K562 (cell line): ENCODE data around the gene LAMA4. TPM values are rescaled to one million over a fixed set of nuclear protein-coding genes. Genes with fewer than 3 reads are reported as not detected.

Source experiments
- ATAC-seq: fragments of 200-7000 bp; cut with Tn5 transposase; 3 replicates; pipeline ENCODE4 v1.9.1; 2020; ENCODE audit warnings: moderate library complexity
- BruUV-seq: library from RNA; stranded (reverse); fragments of 400-500 nt; replicated peaks from 2 replicates; lab custom pipeline; 2021; lab: Mats Ljungman, UMichigan
- CTCF ChIA-PET: fragments of 300-600 bp; formaldehyde crosslinking; extraction: SDS; loops from one replicate; lab custom pipeline; 2021; ENCODE audit warnings: low intra/inter-chr PET ratio; lab: Yijun Ruan, JAX
- POLR2A ChIA-PET: fragments of 300-600, 350-650 bp; sonication (Branson Sonifier 250); formaldehyde crosslinking; extraction: SDS; loops from one replicate; lab custom pipeline; 2021; ENCODE audit warnings: antibody characterized with exemption, inconsistent platforms; lab: Yijun Ruan, JAX
- DNase-seq, 4 experiments: peaks; one replicate each; pipeline versions ENCODE4 v3.0.0 to v3.0.0-alpha.2; 2011 to 2018; ENCODE audit warnings: low spot score in 3 of 4, mixed read lengths in 3 of 4; ENCODE audit errors: extremely low read depth in 1 of 4
- FAIRE-seq: peaks from 2 replicates; lab custom pipeline; 2011; peaks lifted over from hg19 to GRCh38; lab: Jason Lieb, UNC
- H2AFZ ChIP-seq: 2 replicates; pipeline ENCODE4 v1.6.0; 2011; ENCODE audit warnings: low read depth, low read length, control low read depth, inconsistent platforms
- H3K27ac ChIP-seq: fragments of 200-600 bp; 3 replicates; pipeline ENCODE4 v1.8.0; 2011; ENCODE audit warnings: low read depth, mild to moderate bottlenecking, control low read depth, inconsistent platforms, low read length, moderate library complexity, mixed read lengths; ENCODE audit errors: extremely low read depth
- H3K27me3 ChIP-seq, 2 experiments: fragments of 300-600 bp in 1 of 2; 2 replicates in 1 of 2; 3 replicates in 1 of 2; pipeline versions ENCODE4 v1.6.0 to v1.8.0; 2011; ENCODE audit warnings: inconsistent platforms in 2 of 2, low read length in 2 of 2, mild to moderate bottlenecking in 1 of 2, mixed read lengths in 1 of 2, moderate library complexity in 1 of 2; ENCODE audit not compliant: control insufficient read depth in 2 of 2, insufficient read depth in 2 of 2
- H3K36me3 ChIP-seq: fragments of 300-600 bp; 3 replicates; pipeline ENCODE4 v1.8.0; 2011; ENCODE audit warnings: mild to moderate bottlenecking, low read length, inconsistent platforms; ENCODE audit not compliant: control insufficient read depth, insufficient read depth
- H3K4me1 ChIP-seq, 2 experiments: fragments of 200-600 bp in 1 of 2; replicated peaks in 1 of 2; 2 replicates in 1 of 2; 3 replicates in 1 of 2; pipeline versions ENCODE4 v1.5.1 to v1.8.0; 2011; ENCODE audit warnings: inconsistent platforms in 2 of 2, low read length in 2 of 2, mild to moderate bottlenecking in 1 of 2, mixed read lengths in 1 of 2, moderate library complexity in 1 of 2; ENCODE audit not compliant: control insufficient read depth in 2 of 2, insufficient read depth in 2 of 2
- H3K4me2 ChIP-seq: 2 replicates; pipeline ENCODE4 v1.6.1; 2011; ENCODE audit warnings: low read length, control low read depth, inconsistent platforms, mixed read lengths; ENCODE audit not compliant: insufficient read depth
- H3K4me3 ChIP-seq: fragments of 200-600 bp; sonication (generic), shearing (Covaris generic); 2 replicates; pipeline ENCODE4 v1.5.1; 2016; ENCODE audit warnings: control low read depth, inconsistent platforms
- H3K79me2 ChIP-seq: fragments of 200-600 bp; 3 replicates; pipeline ENCODE4 v1.8.0; 2011; ENCODE audit warnings: low read length, inconsistent platforms; ENCODE audit not compliant: control insufficient read depth, insufficient read depth
- H3K9ac ChIP-seq, 2 experiments: 2 replicates each; pipeline versions ENCODE4 v1.6.0 to v1.6.1; 2011; ENCODE audit warnings: low read depth in 2 of 2, low read length in 2 of 2, control low read depth in 1 of 2, inconsistent platforms in 1 of 2, mild to moderate bottlenecking in 1 of 2, mixed read lengths in 1 of 2; ENCODE audit not compliant: insufficient read depth in 1 of 2
- H3K9me1 ChIP-seq: one replicate; pipeline ENCODE4 v1.6.0; 2011; ENCODE audit warnings: inconsistent platforms, mild to moderate bottlenecking, low read length, moderate library complexity; ENCODE audit not compliant: control insufficient read depth, insufficient read depth
- H3K9me3 ChIP-seq: replicated peaks from 2 replicates; pipeline ENCODE4 v1.5.1; 2011; ENCODE audit warnings: low read depth, low read length, inconsistent platforms; ENCODE audit not compliant: control insufficient read depth, insufficient read depth
- H4K20me1 ChIP-seq: replicated peaks from 2 replicates; pipeline ENCODE4 v1.6.1; 2011; ENCODE audit warnings: low read length, inconsistent platforms, mixed read lengths; ENCODE audit not compliant: control insufficient read depth, insufficient read depth
- BACH1 ChIP-seq: fragments of 200-800 bp; sonication (Bioruptor generic); IDR thresholded peaks from 2 replicates; pipeline ENCODE4 v1.6.1; 2016; ENCODE audit warnings: missing genetic modification characterization, missing compliant biosample characterization
- BHLHE40 ChIP-seq: IDR thresholded peaks from 2 replicates; pipeline ENCODE4 v1.6.1; 2011; ENCODE audit warnings: low read length, improper control_type of control experiment
- CHAMP1 ChIP-seq: fragments of 450-650 bp; IDR thresholded peaks from 2 replicates; pipeline ENCODE4 v1.6.1; 2016; ENCODE audit warnings: mild to moderate bottlenecking
- NR2C1 ChIP-seq, 2 experiments: fragments of 450-650 bp; IDR thresholded peaks; 2 replicates each; pipeline ENCODE4 v1.6.1; 2017; ENCODE audit warnings: mild to moderate bottlenecking in 2 of 2, antibody characterized with exemption in 1 of 2, inconsistent platforms in 1 of 2, missing compliant biosample characterization in 1 of 2, missing genetic modification characterization in 1 of 2
- RAD21 ChIP-seq, 2 experiments: fragments of 250-450 bp in 1 of 2; fragments of 450-650 bp in 1 of 2; sonication (Bioruptor Pico) in 1 of 2; formaldehyde crosslinking in 1 of 2; IDR thresholded peaks in 1 of 2; conservative IDR thresholded peaks in 1 of 2; 2 replicates each; pipeline versions ENCODE4 v1.4.0 to v1.8.0; 2020 to 2022; ENCODE audit warnings: mild to moderate bottlenecking in 2 of 2, moderate library complexity in 1 of 2
- SMARCA5 ChIP-seq: fragments of 450-650 bp; IDR thresholded peaks from 2 replicates; pipeline ENCODE4 v1.6.1; 2016
- TEAD1 ChIP-seq, 2 experiments: fragments of 450-650 bp in 1 of 2; sonication (generic) in 1 of 2; formaldehyde crosslinking; IDR thresholded peaks; 2 replicates each; pipeline versions ENCODE4 v1.4.0 to v1.8.0; 2020 to 2022; ENCODE audit warnings: mild to moderate bottlenecking in 2 of 2, missing genetic modification reagents in 1 of 2
- ZBTB26 ChIP-seq: fragments of 450-650 bp; formaldehyde crosslinking; IDR thresholded peaks from 2 replicates; pipeline ENCODE4 v1.4.0; 2022; ENCODE audit warnings: missing genetic modification characterization
- ZSCAN32 ChIP-seq: fragments of 450-650 bp; formaldehyde crosslinking; IDR thresholded peaks from 2 replicates; pipeline ENCODE4 v1.4.0; 2020; ENCODE audit warnings: mild to moderate bottlenecking, moderate library complexity
- WGBS: fragments of 100-300 bp; shearing (Covaris generic); methylation state at CpG from one replicate; pipeline ENCODE4 v1.1.6; 2016; ENCODE audit warnings: low coverage, mixed read lengths; ENCODE audit not compliant: insufficient coverage; ENCODE audit errors: missing lambda C conversion rate; 5-methylcytosine and 5-hydroxymethylcytosine counted together
- in situ Hi-C: fragments of 300-500 bp; cut with MboI; formaldehyde crosslinking; loops from 4 replicates; pipeline ENCODE4 v1.15.0; 2018; ENCODE audit warnings: inconsistent platforms, mixed read lengths
- intact Hi-C: fragments of 100-400 bp; cut with micrococcal nuclease; formaldehyde crosslinking; loops from 2 replicates; pipeline ENCODE4 v1.14.2; 2022
- polyA plus RNA-seq, 8 experiments: library from polyadenylated mRNA; depleted of rRNA in 4 of 8; stranded (reverse) in 5 of 8; unstranded in 3 of 8; fragments of >200 nt; fragmentation: Nextera tagmentation in 2 of 8; fragmentation: Illumina TruSeq in 1 of 8; extraction: Ambion mirVana in 2 of 8; extraction: Trizol in 1 of 8; gene quantifications; 2 replicates each; pipeline versions ENCODE4 v1.2.1 to v1.2.3, GENCODE V29; 2011 to 2014; ENCODE audit warnings: inconsistent platforms in 1 of 8, missing spikeins in 1 of 8
- total RNA-seq, 7 experiments: library from RNA; depleted of rRNA in 6 of 7; stranded (reverse); fragments of >200 nt in 6 of 7; fragmentation: Illumina TruSeq in 2 of 7; extraction: Trizol in 2 of 7; gene quantifications; 2 replicates each; pipeline versions ENCODE4 v1.2.1 to v1.2.3, GENCODE V29; 2011 to 2021; ENCODE audit warnings: low replicate concordance in 1 of 7
- TF ChIP-seq, protein P1 (sequence below): sonication (generic); formaldehyde crosslinking; IDR thresholded peaks from 2 replicates; pipeline ENCODE4 v1.8.0; 2023; ENCODE audit warnings: mild to moderate bottlenecking, missing genetic modification reagents
- TF ChIP-seq, protein P2 (sequence below): fragments of 250-450 bp; sonication (Bioruptor Pico); IDR thresholded peaks from 2 replicates; pipeline ENCODE4 v1.5.0; 2020; ENCODE audit warnings: mild to moderate bottlenecking

Gene LAMA4
- total and polyA plus RNA-seq, 9 of the 15 experiments (the other 6 are each of a cell fraction or from before 2014, with no cell fraction given): 0.05 to 2.9 (median 0.51) TPM

- H3K79me2 ChIP-seq: no peaks in the 10 kb centered on the region
- no peak overlapping the region for H3K4me2 ChIP-seq
- H3K9me1 ChIP-seq: no peaks in the 10 kb centered on the region
- in situ Hi-C loops (loop anchor here (25.0 kb wide), 1 partner anchor 1731 kb away; no protein-coding TSS in a partner anchor), intact Hi-C loops (loop anchor here (5.0 to 10.0 kb wide), 3 partner anchors 191 to 1724 kb away; partner anchors contain the start of gene MARCKS)
- no peak overlapping the region for H3K27ac ChIP-seq
- BruUV-seq: no TSS peak
- no peak overlapping the region for H3K4me3 ChIP-seq
- DNase-seq: no peak
- ATAC-seq: no peak
- H4K20me1 ChIP-seq: no peaks in the 10 kb centered on the region
- POLR2A ChIA-PET: no interaction called here
- H3K4me1 ChIP-seq: no peaks in the 10 kb centered on the region
- H2AFZ ChIP-seq: no peak overlapping the region
- no peak overlapping the region for H3K9ac ChIP-seq
- no peaks in the 10 kb centered on the region for H3K9me3 ChIP-seq
- FAIRE-seq: no peak
- H3K27me3 ChIP-seq: peaks cover 2 to 8% of the 10 kb centered on the region in 2 experiments; a peak in 3 of 5 replicates
- WGBS: 2% methylated on average over 5 of the region's 5 CpGs
- no peaks in the 10 kb centered on the region for H3K36me3 ChIP-seq
- CTCF ChIA-PET: interaction anchor here (0.8 to 1.7 kb wide), 4 partner anchors 18 to 1728 kb away, joined by 3 to 23 read pairs (median 6); no protein-coding TSS in a partner anchor
- TF ChIP-seq, protein P1, sequence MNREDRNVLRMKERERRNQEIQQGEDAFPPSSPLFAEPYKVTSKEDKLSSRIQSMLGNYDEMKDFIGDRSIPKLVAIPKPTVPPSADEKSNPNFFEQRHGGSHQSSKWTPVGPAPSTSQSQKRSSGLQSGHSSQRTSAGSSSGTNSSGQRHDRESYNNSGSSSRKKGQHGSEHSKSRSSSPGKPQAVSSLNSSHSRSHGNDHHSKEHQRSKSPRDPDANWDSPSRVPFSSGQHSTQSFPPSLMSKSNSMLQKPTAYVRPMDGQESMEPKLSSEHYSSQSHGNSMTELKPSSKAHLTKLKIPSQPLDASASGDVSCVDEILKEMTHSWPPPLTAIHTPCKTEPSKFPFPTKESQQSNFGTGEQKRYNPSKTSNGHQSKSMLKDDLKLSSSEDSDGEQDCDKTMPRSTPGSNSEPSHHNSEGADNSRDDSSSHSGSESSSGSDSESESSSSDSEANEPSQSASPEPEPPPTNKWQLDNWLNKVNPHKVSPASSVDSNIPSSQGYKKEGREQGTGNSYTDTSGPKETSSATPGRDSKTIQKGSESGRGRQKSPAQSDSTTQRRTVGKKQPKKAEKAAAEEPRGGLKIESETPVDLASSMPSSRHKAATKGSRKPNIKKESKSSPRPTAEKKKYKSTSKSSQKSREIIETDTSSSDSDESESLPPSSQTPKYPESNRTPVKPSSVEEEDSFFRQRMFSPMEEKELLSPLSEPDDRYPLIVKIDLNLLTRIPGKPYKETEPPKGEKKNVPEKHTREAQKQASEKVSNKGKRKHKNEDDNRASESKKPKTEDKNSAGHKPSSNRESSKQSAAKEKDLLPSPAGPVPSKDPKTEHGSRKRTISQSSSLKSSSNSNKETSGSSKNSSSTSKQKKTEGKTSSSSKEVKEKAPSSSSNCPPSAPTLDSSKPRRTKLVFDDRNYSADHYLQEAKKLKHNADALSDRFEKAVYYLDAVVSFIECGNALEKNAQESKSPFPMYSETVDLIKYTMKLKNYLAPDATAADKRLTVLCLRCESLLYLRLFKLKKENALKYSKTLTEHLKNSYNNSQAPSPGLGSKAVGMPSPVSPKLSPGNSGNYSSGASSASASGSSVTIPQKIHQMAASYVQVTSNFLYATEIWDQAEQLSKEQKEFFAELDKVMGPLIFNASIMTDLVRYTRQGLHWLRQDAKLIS (CRISPR knock-in tag): no peak
- TF ChIP-seq ZSCAN32 (CRISPR knock-in tag) (no peak), BHLHE40 (no peak), NR2C1 (IDR thresholded peaks at IDR 0.05) (no peak), NR2C1 (tag; IDR thresholded peaks at IDR 0.05) (no peak), TEAD1 (CRISPR knock-in tag; IDR thresholded peaks at IDR 0.05) (no peak), SMARCA5 (no peak), RAD21 (CRISPR knock-in tag; conservative IDR thresholded peaks at IDR 0.05 in 1 of 2, IDR thresholded peaks at IDR 0.05 in 1 of 2) (no peak), CHAMP1 (no peak), BACH1 (tag) (no peak), ZBTB26 (CRISPR knock-in tag) (no peak)
- TF ChIP-seq, protein P2, sequence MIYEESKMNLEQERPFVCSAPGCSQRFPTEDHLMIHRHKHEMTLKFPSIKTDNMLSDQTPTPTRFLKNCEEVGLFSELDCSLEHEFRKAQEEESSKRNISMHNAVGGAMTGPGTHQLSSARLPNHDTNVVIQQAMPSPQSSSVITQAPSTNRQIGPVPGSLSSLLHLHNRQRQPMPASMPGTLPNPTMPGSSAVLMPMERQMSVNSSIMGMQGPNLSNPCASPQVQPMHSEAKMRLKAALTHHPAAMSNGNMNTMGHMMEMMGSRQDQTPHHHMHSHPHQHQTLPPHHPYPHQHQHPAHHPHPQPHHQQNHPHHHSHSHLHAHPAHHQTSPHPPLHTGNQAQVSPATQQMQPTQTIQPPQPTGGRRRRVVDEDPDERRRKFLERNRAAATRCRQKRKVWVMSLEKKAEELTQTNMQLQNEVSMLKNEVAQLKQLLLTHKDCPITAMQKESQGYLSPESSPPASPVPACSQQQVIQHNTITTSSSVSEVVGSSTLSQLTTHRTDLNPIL (CRISPR knock-in tag): no peak
Measured at GRCh38 chr6:112181130-112181529, 73.2 kb downstream of the LAMA4 start.
